ENCODE results near the gene ZKSCAN1.

The ZKSCAN1 gene

DNA sequence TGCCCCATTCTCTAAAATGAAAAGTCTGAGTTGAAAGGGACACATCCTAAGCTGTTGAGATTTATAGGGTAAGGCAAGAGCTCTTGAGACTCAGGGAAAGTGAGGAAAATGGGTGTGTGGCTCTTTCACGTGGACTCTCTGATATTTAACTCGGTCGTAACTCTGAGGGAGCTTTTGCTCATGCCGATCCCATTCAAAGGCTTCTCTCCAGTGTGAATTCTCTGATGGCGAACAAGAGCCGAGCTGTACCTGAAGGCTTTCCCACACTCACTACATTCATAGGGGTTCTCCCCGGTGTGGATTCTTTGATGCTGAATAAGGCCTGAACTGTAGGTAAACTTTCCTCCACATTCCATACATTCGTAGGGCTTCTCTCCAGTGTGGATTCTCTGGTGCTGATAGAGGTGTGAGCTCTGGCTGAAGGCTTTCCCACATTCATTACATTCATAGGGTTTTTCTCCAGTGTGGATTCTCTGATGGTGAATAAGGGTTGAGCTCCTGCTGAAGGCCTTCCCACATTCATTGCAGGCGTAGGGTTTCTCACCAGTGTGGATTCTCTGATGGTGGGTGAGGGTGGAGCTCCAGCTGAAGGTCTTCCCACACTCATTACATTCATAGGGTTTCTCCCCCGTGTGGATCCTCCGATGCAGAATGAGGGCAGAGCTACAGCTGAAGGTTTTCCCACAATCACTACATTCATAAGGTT, 55.8 kb downstream of the ZKSCAN1 start:
- TF ChIP-seq, protein P1, sequence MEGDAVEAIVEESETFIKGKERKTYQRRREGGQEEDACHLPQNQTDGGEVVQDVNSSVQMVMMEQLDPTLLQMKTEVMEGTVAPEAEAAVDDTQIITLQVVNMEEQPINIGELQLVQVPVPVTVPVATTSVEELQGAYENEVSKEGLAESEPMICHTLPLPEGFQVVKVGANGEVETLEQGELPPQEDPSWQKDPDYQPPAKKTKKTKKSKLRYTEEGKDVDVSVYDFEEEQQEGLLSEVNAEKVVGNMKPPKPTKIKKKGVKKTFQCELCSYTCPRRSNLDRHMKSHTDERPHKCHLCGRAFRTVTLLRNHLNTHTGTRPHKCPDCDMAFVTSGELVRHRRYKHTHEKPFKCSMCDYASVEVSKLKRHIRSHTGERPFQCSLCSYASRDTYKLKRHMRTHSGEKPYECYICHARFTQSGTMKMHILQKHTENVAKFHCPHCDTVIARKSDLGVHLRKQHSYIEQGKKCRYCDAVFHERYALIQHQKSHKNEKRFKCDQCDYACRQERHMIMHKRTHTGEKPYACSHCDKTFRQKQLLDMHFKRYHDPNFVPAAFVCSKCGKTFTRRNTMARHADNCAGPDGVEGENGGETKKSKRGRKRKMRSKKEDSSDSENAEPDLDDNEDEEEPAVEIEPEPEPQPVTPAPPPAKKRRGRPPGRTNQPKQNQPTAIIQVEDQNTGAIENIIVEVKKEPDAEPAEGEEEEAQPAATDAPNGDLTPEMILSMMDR (IDR thresholded peaks at IDR 0.05; ENCODE audit: poor library complexity, severe bottlenecking) = no peak
- DNase-seq (ENCODE audit: low spot score) = no peak
- no peak for ATAC-seq (ENCODE audit: low read depth)
- H3K36me3 ChIP-seq (ENCODE audit: low read depth) = peaks cover 75% of the 10 kb centered on the region
- H3K27ac ChIP-seq (ENCODE audit: poor library complexity, severe bottlenecking) = no peak overlapping the region
- no peaks in the 10 kb centered on the region for H3K27me3 ChIP-seq (ENCODE audit: insufficient read depth, poor library complexity, severe bottlenecking)
- no peak overlapping the region for H3K4me3 ChIP-seq (ENCODE audit: severe bottlenecking)
- no peaks in the 10 kb centered on the region for H3K4me1 ChIP-seq (ENCODE audit: insufficient read depth, poor library complexity, severe bottlenecking)
- H3K9me3 ChIP-seq (ENCODE audit: severe bottlenecking) = peaks cover 26% of the 10 kb centered on the region

DNA sequence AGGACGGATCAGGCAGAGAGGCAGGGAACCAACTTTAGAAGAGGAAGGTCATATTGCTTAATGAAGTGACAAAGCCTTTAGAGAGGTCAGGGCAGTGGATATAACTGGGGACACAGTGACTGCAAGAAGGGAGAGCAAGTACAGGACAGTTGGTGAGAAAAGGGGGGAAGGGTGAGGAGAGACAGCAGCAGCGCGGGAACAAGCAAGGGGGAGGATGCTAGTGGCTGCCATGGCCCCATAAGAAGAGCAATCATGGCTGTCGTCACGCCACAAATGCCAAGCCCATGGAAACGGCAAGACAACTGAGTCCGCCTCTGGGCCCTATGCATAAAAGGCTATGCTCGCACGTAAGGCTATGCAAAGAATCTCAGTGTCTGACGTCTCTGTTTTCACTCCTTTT, 57.1 kb downstream of the ZKSCAN1 start:
- Histone ChIP-seq H3K36me3 (ENCODE audit: low read depth) (peaks cover 87% of the 10 kb centered on the region), H3K27ac (ENCODE audit: poor library complexity, severe bottlenecking) (no peak overlapping the region), H3K9me3 (ENCODE audit: severe bottlenecking) (peaks cover 26% of the 10 kb centered on the region), H3K4me3 (ENCODE audit: severe bottlenecking) (no peak overlapping the region), H3K27me3 (ENCODE audit: insufficient read depth, poor library complexity, severe bottlenecking) (no peaks in the 10 kb centered on the region), H3K4me1 (ENCODE audit: insufficient read depth, poor library complexity, severe bottlenecking) (no peaks in the 10 kb centered on the region)
- TF ChIP-seq, protein P1 (IDR thresholded peaks at IDR 0.05; ENCODE audit: poor library complexity, severe bottlenecking) = no peak
- DNase-seq (ENCODE audit: low spot score) (no peak), ATAC-seq (ENCODE audit: low read depth) (no peak)

DNA sequence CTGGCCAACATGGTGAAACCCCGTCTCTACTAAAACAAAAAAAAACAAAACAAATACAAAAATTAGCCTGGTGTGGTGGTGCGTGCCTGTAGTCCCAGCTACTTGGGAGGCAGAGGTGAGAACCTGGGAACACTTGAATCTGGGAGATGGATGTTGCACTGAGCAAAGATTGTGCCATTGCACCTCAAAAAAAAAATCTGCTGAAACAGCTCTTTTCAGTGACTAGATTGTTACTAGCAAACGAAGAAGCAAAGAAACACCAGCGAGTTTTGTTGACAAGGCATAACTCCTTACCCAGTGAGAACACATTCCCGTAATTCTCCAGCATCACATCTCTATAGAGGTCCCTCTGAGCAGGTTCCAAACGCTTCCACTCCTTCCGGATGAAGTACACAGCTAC, 59.4 kb downstream of the ZKSCAN1 start:
- H3K9me3 ChIP-seq (ENCODE audit: severe bottlenecking) = peaks cover 20% of the 10 kb centered on the region
- no peak overlapping the region for H3K27ac ChIP-seq (ENCODE audit: poor library complexity, severe bottlenecking)
- H3K4me1 ChIP-seq (ENCODE audit: insufficient read depth, poor library complexity, severe bottlenecking) = no peaks in the 10 kb centered on the region
- DNase-seq (ENCODE audit: low spot score) (no peak), ATAC-seq (ENCODE audit: low read depth) (no peak)
- peaks cover 100% of the 10 kb centered on the region for H3K36me3 ChIP-seq (ENCODE audit: low read depth)
- TF ChIP-seq, protein P1 (IDR thresholded peaks at IDR 0.05; ENCODE audit: poor library complexity, severe bottlenecking) = no peak
- H3K27me3 ChIP-seq (ENCODE audit: insufficient read depth, poor library complexity, severe bottlenecking) = no peaks in the 10 kb centered on the region
- no peak overlapping the region for H3K4me3 ChIP-seq (ENCODE audit: severe bottlenecking)

DNA sequence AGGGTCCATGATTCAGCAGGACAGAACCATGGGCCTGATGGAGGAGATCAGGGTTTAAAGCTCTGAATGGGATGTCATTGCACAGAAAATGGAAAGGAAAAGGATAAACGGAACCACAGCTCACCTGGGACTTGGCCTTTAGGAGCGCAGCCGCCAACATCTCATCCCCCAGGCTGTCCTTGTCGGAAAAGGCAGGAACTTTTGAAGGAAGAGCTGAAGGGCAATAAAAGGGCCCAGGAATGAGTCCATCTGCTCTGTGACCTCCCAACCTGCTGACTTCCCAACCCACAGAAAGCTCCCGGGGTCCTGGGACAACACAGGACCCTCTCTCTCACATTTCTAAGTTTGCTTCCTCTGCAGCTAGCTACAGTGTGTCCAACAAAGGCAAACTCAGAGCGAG, 60.0 kb downstream of the ZKSCAN1 start:
- H3K36me3 ChIP-seq (ENCODE audit: low read depth) = peaks cover 98% of the 10 kb centered on the region

DNA sequence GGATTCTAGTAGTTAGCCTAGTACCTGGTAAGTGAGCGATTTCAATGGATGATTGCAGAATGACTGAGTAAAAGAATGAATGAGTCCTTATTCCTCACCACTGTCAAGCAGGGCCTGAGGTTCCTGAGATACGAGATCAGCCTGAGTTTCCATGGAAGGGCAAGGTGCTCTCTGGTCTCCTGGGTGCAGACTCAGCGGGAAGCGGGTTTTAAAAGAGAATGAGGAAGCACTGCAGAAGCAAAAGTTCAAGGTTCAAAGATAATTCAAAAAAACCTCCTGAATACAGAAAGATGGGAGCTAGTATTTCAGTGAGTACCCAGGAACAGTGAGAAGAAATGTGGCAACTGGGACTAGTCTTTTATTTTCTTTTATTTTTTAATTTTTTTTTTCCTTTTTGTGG, 61.8 kb downstream of the ZKSCAN1 start:
- Histone ChIP-seq H3K27ac (ENCODE audit: poor library complexity, severe bottlenecking) (no peak overlapping the region), H3K9me3 (ENCODE audit: severe bottlenecking) (peaks cover 6% of the 10 kb centered on the region), H3K4me3 (ENCODE audit: severe bottlenecking) (no peak overlapping the region), H3K4me1 (ENCODE audit: insufficient read depth, poor library complexity, severe bottlenecking) (peaks cover 7% of the 10 kb centered on the region), H3K27me3 (ENCODE audit: insufficient read depth, poor library complexity, severe bottlenecking) (no peaks in the 10 kb centered on the region), H3K36me3 (ENCODE audit: low read depth) (peaks cover 80% of the 10 kb centered on the region)
- TF ChIP-seq, protein P1 (IDR thresholded peaks at IDR 0.05; ENCODE audit: poor library complexity, severe bottlenecking) = no peak
- ATAC-seq (ENCODE audit: low read depth) (no peak), DNase-seq (ENCODE audit: low spot score) (no peak)

More for the DNA sequence above, 60.0 kb downstream of the ZKSCAN1 start:
- TF ChIP-seq, protein P1 (IDR thresholded peaks at IDR 0.05; ENCODE audit: poor library complexity, severe bottlenecking) = no peak
- Histone ChIP-seq H3K9me3 (ENCODE audit: severe bottlenecking) (peaks cover 20% of the 10 kb centered on the region), H3K27me3 (ENCODE audit: insufficient read depth, poor library complexity, severe bottlenecking) (no peaks in the 10 kb centered on the region), H3K4me1 (ENCODE audit: insufficient read depth, poor library complexity, severe bottlenecking) (peaks cover 2% of the 10 kb centered on the region), H3K4me3 (ENCODE audit: severe bottlenecking) (no peak overlapping the region), H3K27ac (ENCODE audit: poor library complexity, severe bottlenecking) (no peak overlapping the region)
- no peak for ATAC-seq (ENCODE audit: low read depth)
- no peak for DNase-seq (ENCODE audit: low spot score)

Measured in RWPE2 (cell line).